Esophagus squamous epithelium (tissue), 4 donors: Measurements from ENCODE around the gene DOCK1.

ENCODE experiments used
- CTCF ChIP-seq, 6 experiments: fragments of 450-650 bp in 4 of 6; fragments of 200-600 bp in 2 of 6; sonication (generic) in 2 of 6; IDR thresholded peaks; one replicate each; pipeline ENCODE4 v1.5.1; 2016 to 2019; ENCODE audit warnings: antibody characterized with exemption in 6 of 6, mild to moderate bottlenecking in 4 of 6, moderate library complexity in 4 of 6
- POLR2A ChIP-seq, 4 donors: fragments of 450-650 bp; IDR thresholded peaks; one replicate each; pipeline ENCODE4 v1.6.1; 2017; ENCODE audit warnings: antibody characterized with exemption in 4 of 4, mild to moderate bottlenecking in 4 of 4, moderate library complexity in 3 of 4

GRCh38 chr10:127375461-127375860, 470.2 kb downstream of the DOCK1 start:
- no peak for TF ChIP-seq POLR2A (IDR thresholded peaks at IDR 0.05)
- TF ChIP-seq CTCF (IDR thresholded peaks at IDR 0.05), result no peak
